Measurements from ENCODE around the gene GAB2.

GAB2 gene

DNA sequence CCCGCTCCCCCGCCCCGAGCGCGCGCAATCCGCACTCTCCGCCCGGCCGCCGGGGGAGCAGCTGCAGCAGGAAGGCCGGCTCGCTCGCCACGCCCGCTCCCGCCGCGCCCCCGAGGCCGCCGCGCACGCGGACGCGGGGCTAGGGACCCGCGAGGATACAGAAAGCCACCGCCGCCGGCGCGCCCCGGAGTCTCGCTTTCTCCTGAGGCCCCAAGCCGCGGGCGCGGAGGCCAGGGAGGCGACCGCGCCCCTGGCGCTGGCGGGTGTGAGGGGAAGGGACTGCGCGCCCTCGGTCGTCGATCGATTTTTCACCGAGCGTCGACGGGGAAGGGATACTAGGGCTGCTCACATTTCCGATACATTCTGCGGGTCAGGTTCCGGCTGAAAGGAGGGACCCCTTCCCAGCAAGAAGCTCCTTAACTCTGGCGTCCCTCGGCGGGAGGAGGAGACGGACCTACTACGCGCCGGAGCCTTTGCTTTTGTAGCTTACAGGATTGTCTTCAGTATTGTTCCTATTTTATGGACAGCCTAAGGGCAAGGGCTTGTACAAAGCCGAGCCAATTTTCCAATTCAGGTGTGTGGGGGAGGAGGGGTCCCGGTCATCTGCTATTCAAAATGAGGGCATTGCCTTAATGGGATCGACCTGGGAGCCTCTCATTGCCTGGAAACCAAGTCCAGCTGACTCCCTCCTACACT, 416 bp upstream of the GAB2 start:
- H3K4me1 ChIP-seq (ENCODE audit: control insufficient read depth, insufficient read depth, low read length) = peaks cover 32% of the 10 kb centered on the region
- H3K27ac ChIP-seq (ENCODE audit: low read length) = peak overlapping the region; percentile 41
- no peaks in the 10 kb centered on the region for H3K27me3 ChIP-seq (ENCODE audit: control insufficient read depth in 1 of 2, insufficient read depth in 2 of 2, low read length in 2 of 2)
- peak overlapping the region; percentile 76 to 83 for H3K9ac ChIP-seq (ENCODE audit: low read length in 2 of 2)
- peak overlapping the region; percentile 74 to 88 for H3K4me3 ChIP-seq (ENCODE audit: low read length in 2 of 2)
- H3K9me3 ChIP-seq (ENCODE audit: control insufficient read depth in 2 of 2, low read length in 2 of 2) = no peaks in the 10 kb centered on the region
- H3K36me3 ChIP-seq (ENCODE audit: control insufficient read depth in 2 of 2, insufficient read depth in 2 of 2, low read length in 2 of 2) = no peaks in the 10 kb centered on the region

DNA sequence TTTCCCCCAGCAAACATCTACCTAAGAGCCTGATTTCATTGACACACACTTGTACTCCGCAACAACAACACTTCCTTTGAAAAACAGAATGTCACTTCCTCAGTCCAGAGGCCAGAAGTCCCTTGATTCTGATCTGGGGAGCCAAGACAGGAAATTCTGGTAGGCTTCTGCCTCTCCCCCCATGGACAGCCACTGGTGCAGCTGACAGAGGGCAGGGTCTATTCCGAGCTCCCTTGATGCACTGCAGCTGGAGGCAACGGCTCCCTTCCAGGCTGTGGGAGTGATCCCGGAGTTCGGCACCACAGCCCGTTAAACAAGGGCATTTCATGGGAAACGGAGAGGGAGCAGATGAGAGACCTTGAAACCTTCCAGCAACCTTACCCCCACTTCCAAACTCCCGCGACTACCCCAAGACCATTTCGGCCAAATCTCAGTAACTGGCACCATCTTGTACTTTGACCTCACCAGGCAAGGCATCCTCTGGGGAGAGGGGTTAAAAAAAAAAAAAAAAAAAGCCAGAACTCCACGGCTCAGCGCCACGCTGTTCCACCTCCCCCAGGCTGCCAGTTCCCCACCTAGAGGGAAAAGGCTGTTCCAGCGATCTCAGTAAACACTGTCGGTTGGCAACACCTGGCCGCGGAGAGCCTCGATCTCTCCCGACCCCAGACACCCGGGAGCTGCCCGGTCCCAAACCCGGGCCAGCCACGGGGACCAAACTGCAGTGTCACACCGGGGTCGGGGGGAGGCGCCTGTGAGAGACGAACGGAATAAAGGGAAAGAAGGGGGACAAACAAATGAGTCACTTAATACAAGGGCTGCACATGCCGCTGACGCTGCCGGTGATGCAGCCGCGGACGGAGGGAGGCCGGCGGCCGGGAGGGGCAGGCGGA, 1.1 kb downstream of the GAB2 start:
- Histone ChIP-seq H3K9ac (ENCODE audit: low read length in 2 of 2) (peak overlapping the region; percentile 75 to 78), H3K27ac (ENCODE audit: low read length) (peak overlapping the region; percentile 89), H3K4me1 (ENCODE audit: control insufficient read depth, insufficient read depth, low read length) (peaks cover 32% of the 10 kb centered on the region)

GRCh38 chr11:78415338-78415737, 2.3 kb downstream of the GAB2 start:
- no peak overlapping the region for H3K9ac ChIP-seq (ENCODE audit: low read length in 2 of 2)
- H3K4me3 ChIP-seq (ENCODE audit: low read length in 2 of 2) = no peak overlapping the region
- peaks cover 24% of the 10 kb centered on the region for H3K4me1 ChIP-seq (ENCODE audit: control insufficient read depth, insufficient read depth, low read length)
- peak overlapping the region; percentile 18 for H3K27ac ChIP-seq (ENCODE audit: low read length)
- no peaks in the 10 kb centered on the region for H3K36me3 ChIP-seq (ENCODE audit: control insufficient read depth in 2 of 2, insufficient read depth in 2 of 2, low read length in 2 of 2)
- H3K27me3 ChIP-seq (ENCODE audit: control insufficient read depth in 1 of 2, insufficient read depth in 2 of 2, low read length in 2 of 2) = no peaks in the 10 kb centered on the region
- H3K9me3 ChIP-seq (ENCODE audit: control insufficient read depth in 2 of 2, low read length in 2 of 2) = peaks cover 0 to under 1% of the 10 kb centered on the region in 2 donors

More for the DNA sequence above, 1.1 kb downstream of the GAB2 start:
- Histone ChIP-seq H3K4me3 (ENCODE audit: low read length in 2 of 2) (peak overlapping the region; percentile 60 to 83), H3K36me3 (ENCODE audit: control insufficient read depth in 2 of 2, insufficient read depth in 2 of 2, low read length in 2 of 2) (no peaks in the 10 kb centered on the region), H3K9me3 (ENCODE audit: control insufficient read depth in 2 of 2, low read length in 2 of 2) (no peaks in the 10 kb centered on the region), H3K27me3 (ENCODE audit: control insufficient read depth in 1 of 2, insufficient read depth in 2 of 2, low read length in 2 of 2) (no peaks in the 10 kb centered on the region)

GRCh38 chr11:78414321-78415051, 3.1 kb downstream of the GAB2 start:
- Histone ChIP-seq H3K4me3 (ENCODE audit: low read length in 2 of 2) (no peak overlapping the region), H3K27ac (ENCODE audit: low read length) (no peak overlapping the region), H3K4me1 (ENCODE audit: control insufficient read depth, insufficient read depth, low read length) (peaks cover 20% of the 10 kb centered on the region), H3K9ac (ENCODE audit: low read length in 2 of 2) (no peak overlapping the region), H3K27me3 (ENCODE audit: control insufficient read depth in 1 of 2, insufficient read depth in 2 of 2, low read length in 2 of 2) (no peaks in the 10 kb centered on the region), H3K9me3 (ENCODE audit: control insufficient read depth in 2 of 2, low read length in 2 of 2) (peaks cover 0 to 3% of the 10 kb centered on the region in 2 donors), H3K36me3 (ENCODE audit: control insufficient read depth in 2 of 2, insufficient read depth in 2 of 2, low read length in 2 of 2) (no peaks in the 10 kb centered on the region)

DNA sequence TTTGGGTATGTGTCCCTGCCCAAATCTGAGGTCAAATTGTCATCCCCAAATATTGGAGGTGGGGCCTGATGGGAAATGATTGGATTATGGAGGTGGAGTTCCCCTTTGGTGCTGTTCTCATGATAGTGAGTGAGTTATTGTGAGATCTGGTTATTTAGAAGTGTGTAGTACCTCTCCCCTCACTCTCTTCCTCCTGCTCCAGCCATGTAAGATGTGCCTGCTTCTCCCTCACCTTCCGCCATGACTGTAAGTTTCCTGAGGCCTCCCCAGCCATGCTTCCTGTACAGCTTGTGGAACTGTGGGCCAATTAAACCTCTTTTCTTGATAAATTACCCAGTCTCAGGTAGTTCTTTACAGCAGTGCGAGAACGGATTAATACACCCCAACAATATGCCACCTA, 9.0 kb downstream of the GAB2 start:
- Histone ChIP-seq H3K4me3 (ENCODE audit: low read length in 2 of 2) (no peak overlapping the region), H3K9me3 (ENCODE audit: control insufficient read depth in 2 of 2, low read length in 2 of 2) (peaks cover 0 to 3% of the 10 kb centered on the region in 2 donors), H3K9ac (ENCODE audit: low read length in 2 of 2) (no peak overlapping the region), H3K4me1 (ENCODE audit: control insufficient read depth, insufficient read depth, low read length) (no peaks in the 10 kb centered on the region), H3K27ac (ENCODE audit: low read length) (no peak overlapping the region), H3K27me3 (ENCODE audit: control insufficient read depth in 1 of 2, insufficient read depth in 2 of 2, low read length in 2 of 2) (no peaks in the 10 kb centered on the region), H3K36me3 (ENCODE audit: control insufficient read depth in 2 of 2, insufficient read depth in 2 of 2, low read length in 2 of 2) (no peaks in the 10 kb centered on the region)

GRCh38 chr11:78406568-78407196, 10.9 kb downstream of the GAB2 start:
- no peaks in the 10 kb centered on the region for H3K4me1 ChIP-seq (ENCODE audit: control insufficient read depth, insufficient read depth, low read length)
- peaks cover 0 to 3% of the 10 kb centered on the region in 2 donors for H3K9me3 ChIP-seq (ENCODE audit: control insufficient read depth in 2 of 2, low read length in 2 of 2)
- no peak overlapping the region for H3K27ac ChIP-seq (ENCODE audit: low read length)
- H3K9ac ChIP-seq (ENCODE audit: low read length in 2 of 2) = no peak overlapping the region
- no peaks in the 10 kb centered on the region for H3K27me3 ChIP-seq (ENCODE audit: control insufficient read depth in 1 of 2, insufficient read depth in 2 of 2, low read length in 2 of 2)
- no peaks in the 10 kb centered on the region for H3K36me3 ChIP-seq (ENCODE audit: control insufficient read depth in 2 of 2, insufficient read depth in 2 of 2, low read length in 2 of 2)
- no peak overlapping the region for H3K4me3 ChIP-seq (ENCODE audit: low read length in 2 of 2)

DNA sequence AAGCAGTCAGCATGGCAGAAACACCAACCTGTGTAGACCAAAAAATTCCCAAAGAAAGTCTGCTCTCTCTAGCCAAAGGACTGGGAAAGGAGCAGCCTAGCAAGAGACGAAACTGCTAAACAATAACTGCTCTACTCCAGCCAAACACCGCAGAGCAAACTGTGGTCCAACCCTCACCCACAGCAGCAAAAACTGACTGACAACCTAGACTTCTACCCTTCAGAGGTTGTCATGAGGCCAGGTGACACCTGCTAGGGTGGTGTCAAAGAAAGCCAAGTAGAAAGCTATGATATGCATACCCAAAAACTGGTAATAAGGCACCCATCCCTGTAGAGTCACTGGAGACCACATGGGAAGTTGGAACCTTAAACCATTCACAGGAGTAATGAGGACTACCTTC, 11.8 kb downstream of the GAB2 start:
- no peaks in the 10 kb centered on the region for H3K4me1 ChIP-seq (ENCODE audit: control insufficient read depth, insufficient read depth, low read length)
- no peak overlapping the region for H3K4me3 ChIP-seq (ENCODE audit: low read length in 2 of 2)
- no peaks in the 10 kb centered on the region for H3K27me3 ChIP-seq (ENCODE audit: control insufficient read depth in 1 of 2, insufficient read depth in 2 of 2, low read length in 2 of 2)
- H3K27ac ChIP-seq (ENCODE audit: low read length) = no peak overlapping the region
- H3K36me3 ChIP-seq (ENCODE audit: control insufficient read depth in 2 of 2, insufficient read depth in 2 of 2, low read length in 2 of 2) = no peaks in the 10 kb centered on the region
- H3K9me3 ChIP-seq (ENCODE audit: control insufficient read depth in 2 of 2, low read length in 2 of 2) = peaks cover 0 to 3% of the 10 kb centered on the region in 2 donors
- no peak overlapping the region for H3K9ac ChIP-seq (ENCODE audit: low read length in 2 of 2)

DNA sequence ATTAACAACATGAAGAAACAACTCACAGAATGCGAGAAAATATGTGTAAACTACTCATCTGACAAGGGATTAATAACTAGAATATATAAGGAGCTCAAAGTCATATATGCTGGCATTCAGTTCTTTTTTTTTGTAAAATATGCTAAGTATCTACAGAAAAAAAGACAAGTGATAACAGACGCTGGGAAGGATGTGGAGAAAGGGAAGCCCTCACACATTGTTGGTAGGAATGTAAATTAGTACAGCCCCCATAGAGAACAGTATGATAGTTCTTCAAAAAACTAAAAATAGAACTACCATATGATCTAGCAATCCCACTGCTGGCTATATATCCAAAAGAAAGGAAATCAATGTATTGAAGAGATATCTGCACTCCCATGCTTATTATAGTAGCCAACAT, 13.8 kb downstream of the GAB2 start:
- Histone ChIP-seq H3K27ac (ENCODE audit: low read length) (no peak overlapping the region), H3K4me3 (ENCODE audit: low read length in 2 of 2) (no peak overlapping the region), H3K9me3 (ENCODE audit: control insufficient read depth in 2 of 2, low read length in 2 of 2) (no peaks in the 10 kb centered on the region), H3K27me3 (ENCODE audit: control insufficient read depth in 1 of 2, insufficient read depth in 2 of 2, low read length in 2 of 2) (no peaks in the 10 kb centered on the region), H3K36me3 (ENCODE audit: control insufficient read depth in 2 of 2, insufficient read depth in 2 of 2, low read length in 2 of 2) (no peaks in the 10 kb centered on the region), H3K9ac (ENCODE audit: low read length in 2 of 2) (no peak overlapping the region), H3K4me1 (ENCODE audit: control insufficient read depth, insufficient read depth, low read length) (no peaks in the 10 kb centered on the region)

- H3K27me3 ChIP-seq (ENCODE audit: control insufficient read depth in 1 of 2, insufficient read depth in 2 of 2, low read length in 2 of 2) = no peaks in the 10 kb centered on the region
- no peak overlapping the region for H3K4me3 ChIP-seq (ENCODE audit: low read length in 2 of 2)
These were observed 14.8 kb downstream of the GAB2 start for GRCh38 chr11:78402847-78403246.

DNA sequence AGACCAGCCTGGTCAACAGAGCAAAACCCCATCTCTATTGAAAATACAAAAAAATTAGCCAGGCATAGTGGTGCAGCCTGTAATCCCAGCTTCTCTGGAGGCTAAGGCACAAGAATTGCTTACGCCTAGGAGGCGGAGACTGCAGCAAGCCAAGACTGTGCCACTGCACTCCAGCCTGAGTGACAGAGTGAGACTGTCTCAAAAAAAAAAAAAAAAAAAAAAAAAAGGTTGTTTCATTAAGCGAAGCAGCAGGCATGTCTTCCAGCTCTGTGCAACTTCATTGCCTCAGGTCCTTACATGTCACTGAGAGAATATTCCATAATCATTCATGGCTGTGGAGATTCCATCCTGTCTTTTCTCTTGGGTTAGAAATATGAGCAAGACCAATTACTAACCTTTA, 16.9 kb downstream of the GAB2 start:
- no peaks in the 10 kb centered on the region for H3K9me3 ChIP-seq (ENCODE audit: control insufficient read depth in 2 of 2, low read length in 2 of 2)
- H3K4me1 ChIP-seq (ENCODE audit: control insufficient read depth, insufficient read depth, low read length) = no peaks in the 10 kb centered on the region
- H3K4me3 ChIP-seq (ENCODE audit: low read length in 2 of 2) = no peak overlapping the region
- H3K27me3 ChIP-seq (ENCODE audit: control insufficient read depth in 1 of 2, insufficient read depth in 2 of 2, low read length in 2 of 2) = no peaks in the 10 kb centered on the region
- H3K36me3 ChIP-seq (ENCODE audit: control insufficient read depth in 2 of 2, insufficient read depth in 2 of 2, low read length in 2 of 2) = no peaks in the 10 kb centered on the region
- H3K9ac ChIP-seq (ENCODE audit: low read length in 2 of 2) = no peak overlapping the region
- no peak overlapping the region for H3K27ac ChIP-seq (ENCODE audit: low read length)

More at GRCh38 chr11:78402847-78403246, 14.8 kb downstream of the GAB2 start:
- no peaks in the 10 kb centered on the region for H3K9me3 ChIP-seq (ENCODE audit: control insufficient read depth in 2 of 2, low read length in 2 of 2)
- no peaks in the 10 kb centered on the region for H3K36me3 ChIP-seq (ENCODE audit: control insufficient read depth in 2 of 2, insufficient read depth in 2 of 2, low read length in 2 of 2)
- no peak overlapping the region for H3K9ac ChIP-seq (ENCODE audit: low read length in 2 of 2)
- no peak overlapping the region for H3K27ac ChIP-seq (ENCODE audit: low read length)
- no peaks in the 10 kb centered on the region for H3K4me1 ChIP-seq (ENCODE audit: control insufficient read depth, insufficient read depth, low read length)

Data from stomach smooth muscle (tissue), 2 donors.